GM19468 (cell line): Measurements from ENCODE around the gene PANK1.
"Not testable (repeated sequence)": the region's sequence is repeated elsewhere in the genome, so short reads cannot be mapped to it uniquely, and the experiment has no call there.

Experiments used
- ATAC-seq: cut with Tn5 transposase; IDR thresholded peaks from one replicate; pipeline ENCODE4 v1.9.1; 2021; ENCODE audit warnings: mild to moderate bottlenecking, moderate library complexity, moderate number of reproducible peaks; ENCODE audit not compliant: unreplicated experiment; ENCODE audit errors: extremely low read depth

Gene PANK1

DNA sequence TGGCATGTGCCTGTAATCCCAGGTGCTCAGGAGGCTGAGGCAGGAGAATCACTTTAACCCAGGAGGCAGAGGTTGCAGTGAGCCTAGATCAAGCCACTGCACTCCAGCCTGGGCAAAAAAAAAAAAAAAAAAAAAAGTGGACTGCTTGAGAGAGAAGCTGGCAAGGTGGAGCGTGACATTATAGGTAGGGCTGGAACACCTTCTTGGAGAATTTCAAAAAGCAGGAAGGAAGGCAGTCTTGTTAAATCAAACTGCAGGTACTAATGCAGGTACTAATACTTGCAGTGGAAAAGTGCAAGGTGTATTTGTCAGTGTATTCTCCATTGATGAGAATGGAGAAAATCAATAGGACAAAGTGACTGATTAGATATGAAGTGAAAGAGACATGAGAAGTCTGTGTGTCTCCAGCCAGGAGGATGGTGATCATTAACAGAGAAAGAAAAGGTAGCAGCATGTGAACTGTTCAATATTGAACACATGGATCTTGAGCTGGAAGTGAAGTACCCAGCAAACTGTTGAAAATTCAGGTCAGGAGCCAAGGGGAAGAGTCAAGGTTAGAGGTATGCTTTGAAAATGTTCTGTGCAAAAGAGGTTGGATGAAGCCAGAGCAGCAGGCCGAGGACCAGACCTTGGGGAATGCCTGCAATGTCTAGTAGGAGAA is 97.1 kb downstream of the PANK1 start:
- no peak for ATAC-seq

GRCh38 chr10:89546651-89547050 is 98.4 kb downstream of the PANK1 start:
- ATAC-seq = not testable (repeated sequence)

DNA sequence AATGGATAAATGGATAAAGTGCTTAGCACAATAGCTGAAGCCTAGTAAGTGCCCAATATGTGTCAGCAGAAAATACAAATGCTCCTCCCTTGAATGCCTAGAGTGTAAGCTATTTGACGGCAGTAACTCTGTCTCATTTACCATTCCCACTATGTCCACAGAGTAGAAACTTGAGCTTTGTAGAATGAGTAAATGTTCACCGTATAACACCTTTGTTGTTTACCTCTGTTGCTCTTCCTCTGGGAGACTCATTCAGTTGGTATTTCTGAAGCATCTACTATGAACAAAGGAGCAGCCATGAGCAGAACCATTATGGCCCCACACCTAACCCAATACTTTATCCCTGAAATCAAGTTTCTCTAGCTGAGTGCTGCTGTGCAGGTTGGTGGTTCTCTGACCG is 101.2 kb downstream of the PANK1 start:
- ATAC-seq = no peak

DNA sequence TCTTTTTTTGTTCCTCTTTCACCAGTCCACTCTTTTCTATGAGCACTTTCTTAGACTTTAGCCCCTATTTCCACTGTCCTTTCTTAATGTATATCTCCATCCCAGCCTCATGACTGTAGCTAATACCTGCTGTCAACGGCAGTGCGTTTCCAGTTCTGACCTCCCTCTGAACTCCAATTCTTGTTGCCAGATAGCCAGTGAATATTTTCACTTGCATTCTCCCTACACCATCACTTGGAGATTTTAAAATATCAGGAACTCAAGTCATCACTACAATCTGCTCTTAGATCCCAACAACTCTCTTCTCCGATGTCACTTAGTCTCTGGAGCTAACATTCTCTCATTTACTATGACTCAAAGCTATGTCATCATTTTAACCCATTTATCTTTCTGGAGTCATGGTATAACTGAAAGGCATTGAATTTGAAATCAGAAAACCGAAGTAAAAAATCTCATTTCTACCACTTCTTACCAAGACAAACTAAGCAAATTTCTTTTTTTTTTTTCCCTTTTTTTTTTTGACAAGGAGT is 104.6 kb downstream of the PANK1 start:
- no peak for ATAC-seq

GRCh38 chr10:89537364-89537763 is 107.7 kb downstream of the PANK1 start:
- ATAC-seq = no peak

DNA sequence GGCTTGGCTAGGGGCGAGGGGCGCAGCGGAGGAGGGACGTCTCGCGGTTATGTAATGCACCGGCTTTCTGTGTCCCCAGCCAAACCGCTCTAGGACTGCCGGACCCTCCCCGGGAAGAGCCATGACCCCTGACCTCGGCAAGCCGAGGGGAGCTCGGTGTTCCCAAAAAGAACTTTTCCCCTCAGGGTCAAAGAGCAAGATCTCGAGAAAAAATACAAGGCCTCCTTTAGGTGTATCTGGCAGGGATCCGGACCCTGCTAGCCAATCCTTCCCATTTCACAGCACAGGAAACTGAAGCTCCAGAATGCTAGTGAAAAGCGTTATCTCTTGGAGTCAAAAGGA is 109.1 kb downstream of the PANK1 start:
- ATAC-seq = no peak

GRCh38 chr10:89535171-89536012 is 109.7 kb downstream of the PANK1 start, which contains the start of gene SLC16A12:
Gene SLC16A12 (minus strand): TSS chr10:89535594. CDS start chr10:89462578, 73,016 bp downstream.
- no peak for ATAC-seq

GRCh38 chr10:89534826-89535166 is 110.2 kb downstream of the PANK1 start:
- no peak for ATAC-seq
